Suprapubic skin (tissue), 4 donors: ENCODE data around the gene NAA35.

Experiments
- EP300 ChIP-seq: sonication (generic); formaldehyde crosslinking; IDR thresholded peaks from one replicate; pipeline ENCODE4 v1.6.1; 2017; ENCODE audit warnings: antibody characterized with exemption
- POLR2A ChIP-seq, 2 donors: fragments of 450-650 bp; IDR thresholded peaks; one replicate each; pipeline ENCODE4 v1.6.1; 2017; ENCODE audit warnings: antibody characterized with exemption in 2 of 2, mild to moderate bottlenecking in 2 of 2, moderate library complexity in 2 of 2
- POLR2AphosphoS5 ChIP-seq, 3 donors: sonication (generic); formaldehyde crosslinking; IDR thresholded peaks; one replicate each; pipeline ENCODE4 v1.6.1; 2017; ENCODE audit warnings: antibody characterized with exemption in 3 of 3
- TF ChIP-seq, protein P1 (sequence below), 2 donors: fragments of 200-600 bp in 1 of 2; fragments of 450-650 bp in 1 of 2; sonication (generic) in 1 of 2; IDR thresholded peaks; one replicate each; pipeline ENCODE4 v1.5.1; 2016 to 2019; ENCODE audit warnings: antibody characterized with exemption in 2 of 2, mild to moderate bottlenecking in 1 of 2, moderate library complexity in 1 of 2

DNA sequence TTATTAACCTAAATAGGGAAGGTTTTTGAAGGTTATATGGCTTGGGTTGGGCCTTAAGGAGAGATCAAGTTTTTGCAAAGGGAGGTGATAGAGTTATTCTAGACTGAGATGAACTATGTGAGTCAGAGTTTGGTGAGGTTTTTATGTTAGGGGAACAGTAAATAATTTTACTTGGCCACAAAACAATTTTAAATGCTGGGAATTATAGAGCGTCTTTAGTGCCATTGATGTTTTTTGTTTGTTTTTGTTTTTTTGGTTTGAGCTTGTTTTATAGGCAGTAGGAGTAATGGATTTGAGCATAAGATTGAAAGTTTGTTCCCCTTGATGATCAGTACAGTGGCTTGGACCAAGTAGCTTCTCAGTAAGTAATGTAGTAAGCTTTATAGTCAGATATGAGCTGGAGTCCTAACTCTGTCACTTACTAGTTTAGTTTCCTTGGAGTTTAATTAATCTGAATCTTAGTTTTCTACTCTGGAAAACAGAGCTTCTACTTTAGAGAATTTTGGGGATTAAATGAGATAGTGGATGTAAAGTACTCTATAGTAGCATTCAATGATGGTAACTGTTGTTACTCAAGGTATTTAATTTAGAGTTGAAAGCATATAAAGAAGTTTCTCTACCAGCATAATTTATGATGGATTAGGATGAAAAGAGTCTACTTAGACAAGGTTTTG is 2.9 kb downstream of the NAA35 start:
- TF ChIP-seq, protein P1, sequence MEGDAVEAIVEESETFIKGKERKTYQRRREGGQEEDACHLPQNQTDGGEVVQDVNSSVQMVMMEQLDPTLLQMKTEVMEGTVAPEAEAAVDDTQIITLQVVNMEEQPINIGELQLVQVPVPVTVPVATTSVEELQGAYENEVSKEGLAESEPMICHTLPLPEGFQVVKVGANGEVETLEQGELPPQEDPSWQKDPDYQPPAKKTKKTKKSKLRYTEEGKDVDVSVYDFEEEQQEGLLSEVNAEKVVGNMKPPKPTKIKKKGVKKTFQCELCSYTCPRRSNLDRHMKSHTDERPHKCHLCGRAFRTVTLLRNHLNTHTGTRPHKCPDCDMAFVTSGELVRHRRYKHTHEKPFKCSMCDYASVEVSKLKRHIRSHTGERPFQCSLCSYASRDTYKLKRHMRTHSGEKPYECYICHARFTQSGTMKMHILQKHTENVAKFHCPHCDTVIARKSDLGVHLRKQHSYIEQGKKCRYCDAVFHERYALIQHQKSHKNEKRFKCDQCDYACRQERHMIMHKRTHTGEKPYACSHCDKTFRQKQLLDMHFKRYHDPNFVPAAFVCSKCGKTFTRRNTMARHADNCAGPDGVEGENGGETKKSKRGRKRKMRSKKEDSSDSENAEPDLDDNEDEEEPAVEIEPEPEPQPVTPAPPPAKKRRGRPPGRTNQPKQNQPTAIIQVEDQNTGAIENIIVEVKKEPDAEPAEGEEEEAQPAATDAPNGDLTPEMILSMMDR (IDR thresholded peaks at IDR 0.05) = no peak
- TF ChIP-seq POLR2A (IDR thresholded peaks at IDR 0.05) = no peak
- no peak for TF ChIP-seq POLR2AphosphoS5 (IDR thresholded peaks at IDR 0.05)
- TF ChIP-seq EP300 = no peak
